Kidney epithelial cell (primary cell): Measurements from ENCODE around the gene PGAP3. TPM values are rescaled to one million over a fixed set of nuclear protein-coding genes. Genes with fewer than 3 reads are reported as not detected.

Experiments
- DNase-seq: peaks from one replicate; pipeline ENCODE4 v3.0.0-alpha.2; 2010; ENCODE audit warnings: low read depth
- H3K27me3 ChIP-seq: 2 replicates; pipeline ENCODE4 v1.6.0; 2011; ENCODE audit warnings: low read length; ENCODE audit not compliant: control insufficient read depth, insufficient read depth
- H3K36me3 ChIP-seq: 2 replicates; pipeline ENCODE4 v1.5.1; 2011; ENCODE audit warnings: low read length; ENCODE audit not compliant: control insufficient read depth, insufficient read depth
- H3K4me3 ChIP-seq: 2 replicates; pipeline ENCODE4 v1.5.1; 2011; ENCODE audit warnings: low read depth, mild to moderate bottlenecking, control low read depth, low read length
- CTCF ChIP-seq: IDR thresholded peaks from 2 replicates; pipeline ENCODE4 v1.5.1; 2011; ENCODE audit warnings: mild to moderate bottlenecking, moderate library complexity, low read length, control low read depth, inconsistent platforms; ENCODE audit not compliant: insufficient read depth, poor library complexity, severe bottlenecking
- total RNA-seq: library from RNA; depleted of rRNA; stranded (reverse); fragments of >200 nt; gene quantifications from 2 replicates; pipeline ENCODE4 v1.2.3, GENCODE V29; 2015

Gene PGAP3
- total RNA-seq, 1 donor from 2014 or later = 12.5 TPM

DNA sequence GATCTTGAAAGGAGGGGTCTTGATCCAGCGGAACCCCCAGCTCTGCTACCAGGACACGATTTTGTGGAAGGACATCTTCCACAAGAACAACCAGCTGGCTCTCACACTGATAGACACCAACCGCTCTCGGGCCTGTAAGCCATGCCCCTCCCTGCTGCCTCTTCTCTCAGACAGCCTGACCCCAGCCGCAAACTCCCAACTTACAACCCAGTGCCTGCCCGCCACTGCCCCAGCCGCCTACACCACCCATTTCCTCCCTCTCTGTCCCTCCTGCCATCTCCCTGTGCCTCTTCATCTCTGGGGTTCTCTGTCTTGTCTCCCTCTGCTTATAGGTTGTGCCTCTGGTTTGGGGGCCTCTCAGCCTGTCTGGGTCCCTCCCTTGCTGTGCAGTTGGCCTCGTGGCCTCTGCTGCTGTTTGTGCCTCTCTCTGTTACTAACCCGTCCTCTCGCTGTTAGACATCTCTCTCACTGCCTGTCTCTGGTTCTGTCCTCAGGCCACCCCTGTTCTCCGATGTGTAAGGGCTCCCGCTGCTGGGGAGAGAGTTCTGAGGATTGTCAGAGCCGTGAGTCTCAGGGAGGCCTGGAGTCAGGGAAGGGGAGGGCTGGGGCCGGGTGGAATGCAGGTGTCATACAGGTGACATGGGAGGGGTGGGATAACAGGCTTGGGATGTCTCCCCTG is 21.6 kb upstream of the PGAP3 start:
- Histone ChIP-seq H3K27me3 (no peaks in the 10 kb centered on the region), H3K36me3 (peaks cover 6% of the 10 kb centered on the region), H3K4me3 (no peak overlapping the region)
- TF ChIP-seq CTCF = no peak
- DNase-seq = no peak

- Histone ChIP-seq H3K36me3 (peaks cover 6% of the 10 kb centered on the region), H3K4me3 (no peak overlapping the region), H3K27me3 (no peaks in the 10 kb centered on the region)
- TF ChIP-seq CTCF = no peak
- no peak for DNase-seq
These were observed 19.1 kb upstream of the PGAP3 start for GRCh38 chr17:39706921-39707337.

- Histone ChIP-seq H3K27me3 (no peaks in the 10 kb centered on the region), H3K4me3 (no peak overlapping the region), H3K36me3 (peaks cover 6% of the 10 kb centered on the region)
- TF ChIP-seq CTCF = no peak
- DNase-seq = no peak
These were observed 18.5 kb upstream of the PGAP3 start for GRCh38 chr17:39706383-39706782.

GRCh38 chr17:39705786-39706348 is 18.0 kb upstream of the PGAP3 start:
- Histone ChIP-seq H3K36me3 (peaks cover 6% of the 10 kb centered on the region), H3K4me3 (no peak overlapping the region), H3K27me3 (no peaks in the 10 kb centered on the region)
- DNase-seq = no peak
- no peak for TF ChIP-seq CTCF

GRCh38 chr17:39704821-39705551 is 17.1 kb upstream of the PGAP3 start:
- TF ChIP-seq CTCF = peak; percentile 18
- Histone ChIP-seq H3K36me3 (peaks cover 3% of the 10 kb centered on the region), H3K27me3 (no peaks in the 10 kb centered on the region), H3K4me3 (no peak overlapping the region)
- no peak for DNase-seq

DNA sequence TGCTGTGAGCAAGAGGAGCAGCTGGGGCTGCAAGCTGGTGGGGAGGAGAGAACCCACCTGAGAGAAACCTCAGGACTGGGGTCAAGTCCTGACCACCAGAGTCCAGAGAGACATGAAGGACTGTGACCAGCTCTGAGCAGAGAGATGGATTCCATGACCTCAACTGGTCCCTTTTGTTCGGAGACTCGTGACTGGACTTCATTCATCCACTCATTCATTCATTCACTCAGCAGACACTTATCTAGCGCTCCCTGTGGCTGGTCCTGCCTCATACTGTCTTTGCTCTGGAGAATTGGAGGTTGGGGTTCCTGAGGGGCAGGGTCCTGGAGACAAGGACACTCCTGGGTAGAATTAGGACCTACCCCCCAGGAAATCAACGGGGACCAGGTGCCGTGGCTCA is 16.1 kb upstream of the PGAP3 start:
- no peaks in the 10 kb centered on the region for H3K27me3 ChIP-seq
- DNase-seq = no peak
- TF ChIP-seq CTCF = no peak
- no peak overlapping the region for H3K4me3 ChIP-seq
- H3K36me3 ChIP-seq = peaks cover 2% of the 10 kb centered on the region
